Endometrial microvascular endothelial cells (primary cell): ENCODE results near the gene ITPKB. TPM values are rescaled to one million over a fixed set of nuclear protein-coding genes. Genes with fewer than 3 reads are reported as not detected.
"Not testable (repeated sequence)": the region's sequence is repeated elsewhere in the genome, so short reads cannot be mapped to it uniquely, and the experiment has no call there.

ENCODE experiments used
- in situ Hi-C: cut with HindIII; loops from 2 replicates; pipeline ENCODE4 v1.10.0; 2017; ENCODE audit warnings: low sequenced_read_pairs, low pct_unique_long_range_greater_than_20kb; ENCODE audit errors: inconsistent ontology term
- total RNA-seq: library from RNA; depleted of rRNA; stranded (reverse); fragments of >200 nt; gene quantifications from one replicate; pipeline ENCODE4 v1.2.3, GENCODE V29; 2015; ENCODE audit errors: inconsistent ontology term

Gene ITPKB
- total RNA-seq, 1 donor from 2014 or later = 16.2 TPM

GRCh38 chr1:226735576-226735975, 3.5 kb downstream of the ITPKB start:
- in situ Hi-C loops = no loop called here

- in situ Hi-C loops = no loop called here
Observed at GRCh38 chr1:226734611-226735153, 4.4 kb downstream of the ITPKB start.

GRCh38 chr1:226733876-226734275, 5.2 kb downstream of the ITPKB start:
- in situ Hi-C loops = no loop called here

GRCh38 chr1:226733304-226733703, 5.8 kb downstream of the ITPKB start:
- in situ Hi-C loops = no loop called here

GRCh38 chr1:226732856-226733291, 6.2 kb downstream of the ITPKB start:
- in situ Hi-C loops = no loop called here

- in situ Hi-C loops = no loop called here
Observed at GRCh38 chr1:226731257-226731893, 7.7 kb downstream of the ITPKB start.

- in situ Hi-C loops = no loop called here
Observed at GRCh38 chr1:226730836-226731235, 8.2 kb downstream of the ITPKB start.

GRCh38 chr1:226730071-226730470, 9.0 kb downstream of the ITPKB start:
- in situ Hi-C loops = no loop called here

- in situ Hi-C loops = no loop called here
Observed at GRCh38 chr1:226728448-226728847, 10.6 kb downstream of the ITPKB start.

GRCh38 chr1:226725897-226726267, 13.2 kb downstream of the ITPKB start:
- in situ Hi-C loops = no loop called here

- in situ Hi-C loops = no loop called here
Observed at GRCh38 chr1:226723657-226724532, 15.2 kb downstream of the ITPKB start.

- in situ Hi-C loops = no loop called here
Observed at GRCh38 chr1:226722901-226723656, 16.0 kb downstream of the ITPKB start.

GRCh38 chr1:226722240-226722900, 16.7 kb downstream of the ITPKB start:
- in situ Hi-C loops = no loop called here

GRCh38 chr1:226720574-226720973, 18.5 kb downstream of the ITPKB start:
- in situ Hi-C loops = not testable (repeated sequence)

GRCh38 chr1:226719596-226720387, 19.3 kb downstream of the ITPKB start:
- in situ Hi-C loops = no loop called here

- in situ Hi-C loops = no loop called here
Observed at GRCh38 chr1:226717256-226717909, 21.7 kb downstream of the ITPKB start.

GRCh38 chr1:226716577-226716976, 22.5 kb downstream of the ITPKB start:
- in situ Hi-C loops = no loop called here

- in situ Hi-C loops = no loop called here
Observed at GRCh38 chr1:226714148-226714547, 24.9 kb downstream of the ITPKB start.
